Measurements from ENCODE around the gene UBE2G1. TPM values are rescaled to one million over a fixed set of nuclear protein-coding genes. Genes with fewer than 3 reads are reported as not detected.
"Not testable (repeated sequence)": the region's sequence is repeated elsewhere in the genome, so short reads cannot be mapped to it uniquely, and the experiment has no call there.

The UBE2G1 gene
- polyA plus RNA-seq, 6 donors from 2014 or later = 50.7 to 87.5 (median 59.0) TPM

- Mint-ChIP-seq H3K4me1 (peaks cover 29 to 46% (median 36%) of the 10 kb centered on the region in 3 donors), H3K36me3 (no peaks in the 10 kb centered on the region), H3K27ac (peak overlapping the region in 1 of 6 donors; percentile 90), H3K9me3 (no peaks in the 10 kb centered on the region), H3K4me3 (peak overlapping the region in 4 of 8 donors; percentile 79 to 91 (median 88)), H3K27me3 (no peaks in the 10 kb centered on the region)
- no peak for DNase-seq
- ATAC-seq (ENCODE audit: low read depth in 2 of 2) = peak; percentile 20 to 23
Measured at GRCh38 chr17:4365628-4366326, 698 bp downstream of the UBE2G1 start.

- H3K9me3 Mint-ChIP-seq = no peaks in the 10 kb centered on the region
- peak overlapping the region; percentile 90 to 97 (median 96) for H3K27ac Mint-ChIP-seq
- peak; percentile 63 to 65 for ATAC-seq (ENCODE audit: low read depth in 2 of 2)
- H3K36me3 Mint-ChIP-seq = no peaks in the 10 kb centered on the region
- no peaks in the 10 kb centered on the region for H3K27me3 Mint-ChIP-seq
- H3K4me3 Mint-ChIP-seq = peak overlapping the region; percentile 87 to 99 (median 97)
- peaks cover 26 to 48% (median 36%) of the 10 kb centered on the region in 3 donors for H3K4me1 Mint-ChIP-seq
- peak; percentile 86 for DNase-seq
Measured at GRCh38 chr17:4365103-4365627, 1.3 kb downstream of the UBE2G1 start.

GRCh38 chr17:4364622-4365041 lies 1.8 kb downstream of the UBE2G1 start:
- Mint-ChIP-seq H3K4me3 (peak overlapping the region; percentile 87 to 99 (median 97)), H3K27me3 (no peaks in the 10 kb centered on the region), H3K4me1 (peaks cover 26 to 48% (median 36%) of the 10 kb centered on the region in 3 donors), H3K9me3 (no peaks in the 10 kb centered on the region), H3K36me3 (no peaks in the 10 kb centered on the region), H3K27ac (peak overlapping the region; percentile 90 to 97 (median 96))
- DNase-seq (no peak), ATAC-seq (ENCODE audit: low read depth in 2 of 2) (no peak)

GRCh38 chr17:4362141-4362540 lies 4.3 kb downstream of the UBE2G1 start:
- H3K4me3 Mint-ChIP-seq = peak overlapping the region in 1 of 8 donors; percentile 43
- no peaks in the 10 kb centered on the region for H3K36me3 Mint-ChIP-seq
- H3K27me3 Mint-ChIP-seq = no peaks in the 10 kb centered on the region
- no peaks in the 10 kb centered on the region for H3K9me3 Mint-ChIP-seq
- peaks cover 34 to 67% (median 51%) of the 10 kb centered on the region in 3 donors for H3K4me1 Mint-ChIP-seq
- H3K27ac Mint-ChIP-seq = peak overlapping the region in 2 of 6 donors; percentile 36 to 40
- ATAC-seq (ENCODE audit: low read depth in 2 of 2) = no peak
- DNase-seq = no peak

GRCh38 chr17:4358154-4358553 lies 8.3 kb downstream of the UBE2G1 start:
- no peaks in the 10 kb centered on the region for H3K27me3 Mint-ChIP-seq
- H3K9me3 Mint-ChIP-seq = no peaks in the 10 kb centered on the region
- no peaks in the 10 kb centered on the region for H3K36me3 Mint-ChIP-seq
- H3K4me1 Mint-ChIP-seq = peaks cover 26 to 64% (median 43%) of the 10 kb centered on the region in 3 donors
- H3K27ac Mint-ChIP-seq = peak overlapping the region in 3 of 6 donors; percentile 20 to 74 (median 40)
- H3K4me3 Mint-ChIP-seq = peak overlapping the region in 1 of 8 donors; percentile 28
- DNase-seq (no peak), ATAC-seq (ENCODE audit: low read depth in 2 of 2) (peak; percentile 41 to 69)

GRCh38 chr17:4357671-4358070 lies 8.8 kb downstream of the UBE2G1 start:
- DNase-seq = no peak
- Mint-ChIP-seq H3K27me3 (no peaks in the 10 kb centered on the region), H3K4me1 (peaks cover 25 to 65% (median 41%) of the 10 kb centered on the region in 3 donors), H3K9me3 (no peaks in the 10 kb centered on the region), H3K27ac (peak overlapping the region in 1 of 6 donors; percentile 2), H3K4me3 (peak overlapping the region in 1 of 8 donors; percentile 22), H3K36me3 (no peaks in the 10 kb centered on the region)
- no peak for ATAC-seq (ENCODE audit: low read depth in 2 of 2)

GRCh38 chr17:4357030-4357628 lies 9.3 kb downstream of the UBE2G1 start:
- Mint-ChIP-seq H3K4me1 (peaks cover 28 to 63% (median 44%) of the 10 kb centered on the region in 3 donors), H3K4me3 (peak overlapping the region in 1 of 8 donors; percentile 22), H3K27ac (no peak overlapping the region), H3K36me3 (no peaks in the 10 kb centered on the region), H3K9me3 (no peaks in the 10 kb centered on the region), H3K27me3 (no peaks in the 10 kb centered on the region)
- DNase-seq (no peak), ATAC-seq (ENCODE audit: low read depth in 2 of 2) (no peak)

- Mint-ChIP-seq H3K27me3 (no peaks in the 10 kb centered on the region), H3K4me1 (peaks cover 31 to 73% (median 48%) of the 10 kb centered on the region in 3 donors), H3K36me3 (no peaks in the 10 kb centered on the region), H3K27ac (no peak overlapping the region), H3K4me3 (peak overlapping the region in 1 of 8 donors; percentile 25), H3K9me3 (no peaks in the 10 kb centered on the region)
- DNase-seq (no peak), ATAC-seq (ENCODE audit: low read depth in 2 of 2) (no peak)
Measured at GRCh38 chr17:4354862-4355514, 11.5 kb downstream of the UBE2G1 start.

- ATAC-seq (ENCODE audit: low read depth in 2 of 2) = no peak
- Mint-ChIP-seq H3K4me1 (peaks cover 25 to 73% (median 40%) of the 10 kb centered on the region in 3 donors), H3K36me3 (no peaks in the 10 kb centered on the region), H3K27me3 (no peaks in the 10 kb centered on the region), H3K9me3 (no peaks in the 10 kb centered on the region), H3K27ac (peak overlapping the region in 1 of 6 donors; percentile 44), H3K4me3 (peak overlapping the region in 1 of 8 donors; percentile 12)
- DNase-seq = no peak
Measured at GRCh38 chr17:4354206-4354605, 12.3 kb downstream of the UBE2G1 start.

- DNase-seq; H3K9me3 Mint-ChIP-seq; ATAC-seq (ENCODE audit: low read depth in 2 of 2); H3K27me3 Mint-ChIP-seq; H3K36me3 Mint-ChIP-seq: not testable (repeated sequence)
- Mint-ChIP-seq H3K4me1 (peaks cover 24 to 76% (median 38%) of the 10 kb centered on the region in 3 donors), H3K27ac (peak overlapping the region in 1 of 6 donors; percentile 32), H3K4me3 (peak overlapping the region in 1 of 8 donors; percentile 61)
Measured at GRCh38 chr17:4350214-4350613, 16.3 kb downstream of the UBE2G1 start.

GRCh38 chr17:4345581-4346252 lies 20.8 kb downstream of the UBE2G1 start:
- DNase-seq = no peak
- Mint-ChIP-seq H3K27ac (peak overlapping the region in 4 of 6 donors; percentile 40 to 56 (median 50)), H3K36me3 (no peaks in the 10 kb centered on the region), H3K9me3 (no peaks in the 10 kb centered on the region), H3K27me3 (no peaks in the 10 kb centered on the region), H3K4me3 (no peak overlapping the region), H3K4me1 (peaks cover 8 to 51% (median 15%) of the 10 kb centered on the region in 3 donors)
- no peak for ATAC-seq (ENCODE audit: low read depth in 2 of 2)

- Mint-ChIP-seq H3K4me1 (peaks cover 15 to 51% (median 22%) of the 10 kb centered on the region in 3 donors), H3K27ac (no peak overlapping the region), H3K9me3 (no peaks in the 10 kb centered on the region), H3K4me3 (no peak overlapping the region), H3K27me3 (no peaks in the 10 kb centered on the region), H3K36me3 (no peaks in the 10 kb centered on the region)
- ATAC-seq (ENCODE audit: low read depth in 2 of 2) (no peak), DNase-seq (no peak)
Measured at GRCh38 chr17:4344926-4345325, 21.5 kb downstream of the UBE2G1 start.

- Mint-ChIP-seq H3K4me1 (peaks cover 18 to 53% (median 26%) of the 10 kb centered on the region in 3 donors), H3K9me3 (no peaks in the 10 kb centered on the region), H3K27ac (no peak overlapping the region), H3K4me3 (no peak overlapping the region), H3K36me3 (no peaks in the 10 kb centered on the region), H3K27me3 (no peaks in the 10 kb centered on the region)
- no peak for DNase-seq
- ATAC-seq (ENCODE audit: low read depth in 2 of 2) = no peak
Measured at GRCh38 chr17:4342535-4342934, 23.9 kb downstream of the UBE2G1 start.

Measured in naive B cell (primary cell).